Bone marrow (tissue), 2 donors: ENCODE measurements around the gene GPNMB.
A peak's percentile ranks its signal among the peaks of the same experiment; 100 is the strongest.

Source experiments
- DNase-seq, 2 donors: peaks; one replicate each; lab custom pipeline; 2025; lab: John Stamatoyannopoulos, UW

Gene GPNMB

DNA sequence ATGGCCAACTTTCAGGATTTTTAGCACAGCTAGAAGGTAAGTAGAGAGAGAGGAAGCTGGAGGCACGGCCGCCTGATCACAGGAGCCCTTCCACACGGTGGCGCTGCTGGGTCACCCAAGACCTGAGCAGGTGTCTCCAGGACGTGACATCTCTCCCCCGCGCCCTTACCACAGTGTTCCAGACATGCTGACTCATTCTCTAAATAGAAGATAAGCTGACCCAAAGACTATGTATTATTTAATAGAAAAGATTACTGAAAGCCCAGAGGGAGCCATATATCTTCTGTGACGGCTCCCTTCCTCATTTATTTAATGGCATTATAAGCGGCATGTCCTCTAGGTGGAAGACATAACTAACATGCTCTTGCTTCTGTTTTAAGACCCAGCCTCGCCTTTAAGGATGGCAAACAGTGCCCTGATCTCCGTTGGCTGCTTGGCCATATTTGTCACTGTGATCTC lies 26.6 kb downstream of the GPNMB start:
- peak; percentile 29 to 59 for DNase-seq

DNA sequence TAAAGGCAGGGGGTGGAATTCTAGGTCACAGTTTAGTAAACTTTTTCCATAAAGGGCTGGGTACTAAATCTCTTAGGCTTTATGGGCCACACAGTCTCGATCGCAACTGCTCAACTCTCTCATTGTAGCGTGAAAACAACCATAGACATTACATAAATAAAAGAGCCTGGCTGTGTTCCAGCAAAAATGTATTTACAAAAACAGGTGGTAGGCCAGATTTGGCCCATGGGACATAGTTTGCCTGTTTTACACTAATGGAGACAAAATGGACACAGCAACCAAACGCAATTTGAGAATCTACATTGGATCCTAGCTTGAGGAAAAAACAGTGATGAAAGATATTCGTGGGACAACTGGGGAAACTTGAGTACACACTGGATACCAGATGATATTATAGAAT lies 29.3 kb downstream of the GPNMB start:
- DNase-seq = no peak

DNA sequence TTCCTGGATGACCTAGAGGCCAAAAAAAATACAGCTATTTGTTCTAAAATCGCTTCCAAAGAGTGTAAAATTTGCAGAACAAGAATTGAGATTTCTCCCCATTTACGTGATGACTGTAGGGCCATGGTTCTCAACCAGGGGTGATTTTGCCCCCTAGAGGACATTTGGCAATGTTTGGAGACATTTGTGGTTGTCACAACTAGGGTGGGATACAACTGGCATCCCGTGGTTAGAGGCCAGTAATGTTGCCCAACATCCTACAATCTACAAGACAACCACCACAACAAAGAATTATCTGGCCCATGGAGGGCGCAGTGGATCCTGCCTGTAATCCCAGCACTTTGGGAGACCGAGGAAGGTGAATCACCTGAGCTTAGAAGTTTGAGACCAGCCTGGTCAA lies 29.8 kb downstream of the GPNMB start:
- no peak for DNase-seq

DNA sequence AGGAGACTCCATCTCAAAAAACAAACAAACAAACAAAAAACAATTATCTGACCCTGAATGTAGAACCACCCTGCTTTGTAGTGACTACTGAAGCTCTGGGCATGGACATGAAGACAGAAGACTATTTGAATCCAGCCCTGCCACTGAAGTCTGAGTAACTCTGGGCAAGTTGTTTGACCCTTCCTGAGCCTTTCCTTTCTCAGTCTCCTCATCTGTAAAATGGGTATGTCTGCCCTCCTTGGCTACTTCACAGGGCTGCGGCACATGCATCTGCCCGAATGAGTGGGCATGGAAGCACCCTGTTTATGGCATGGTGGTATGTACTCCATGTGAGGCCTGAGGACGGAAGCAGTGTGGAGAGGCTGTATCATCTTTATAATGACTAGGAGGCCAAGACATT lies 30.4 kb downstream of the GPNMB start:
- no peak for DNase-seq

DNA sequence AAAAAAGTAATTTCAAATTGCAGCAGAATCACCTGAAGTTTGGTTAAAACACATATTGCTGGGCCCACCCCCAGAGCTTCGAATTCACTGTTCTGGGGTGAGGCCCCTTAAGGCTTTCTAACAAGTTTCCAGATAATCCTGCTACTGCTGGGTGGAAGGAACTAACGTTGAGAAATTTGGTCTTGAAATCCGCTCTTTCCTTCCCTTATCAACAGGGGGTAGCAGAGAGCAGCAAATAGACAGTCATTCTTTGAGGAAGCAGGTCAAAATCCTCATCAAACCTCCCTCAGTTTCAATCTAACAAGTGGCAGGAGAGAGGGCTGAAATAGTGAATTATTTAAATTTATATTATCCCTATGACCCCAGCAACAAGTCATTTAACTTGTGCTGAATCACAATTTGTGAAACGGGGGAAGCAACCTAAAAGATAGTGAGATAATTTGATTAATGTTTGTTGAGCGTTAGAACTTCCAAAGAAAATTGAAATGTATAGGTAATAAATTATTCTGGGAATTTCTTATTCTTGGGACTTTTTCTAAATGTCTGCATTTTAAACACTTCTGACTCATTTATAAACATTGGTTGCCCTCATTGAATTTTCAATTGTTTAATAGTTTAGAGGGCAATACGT lies 30.9 kb downstream of the GPNMB start:
- peak in 1 of 2 donors; percentile 72 for DNase-seq

DNA sequence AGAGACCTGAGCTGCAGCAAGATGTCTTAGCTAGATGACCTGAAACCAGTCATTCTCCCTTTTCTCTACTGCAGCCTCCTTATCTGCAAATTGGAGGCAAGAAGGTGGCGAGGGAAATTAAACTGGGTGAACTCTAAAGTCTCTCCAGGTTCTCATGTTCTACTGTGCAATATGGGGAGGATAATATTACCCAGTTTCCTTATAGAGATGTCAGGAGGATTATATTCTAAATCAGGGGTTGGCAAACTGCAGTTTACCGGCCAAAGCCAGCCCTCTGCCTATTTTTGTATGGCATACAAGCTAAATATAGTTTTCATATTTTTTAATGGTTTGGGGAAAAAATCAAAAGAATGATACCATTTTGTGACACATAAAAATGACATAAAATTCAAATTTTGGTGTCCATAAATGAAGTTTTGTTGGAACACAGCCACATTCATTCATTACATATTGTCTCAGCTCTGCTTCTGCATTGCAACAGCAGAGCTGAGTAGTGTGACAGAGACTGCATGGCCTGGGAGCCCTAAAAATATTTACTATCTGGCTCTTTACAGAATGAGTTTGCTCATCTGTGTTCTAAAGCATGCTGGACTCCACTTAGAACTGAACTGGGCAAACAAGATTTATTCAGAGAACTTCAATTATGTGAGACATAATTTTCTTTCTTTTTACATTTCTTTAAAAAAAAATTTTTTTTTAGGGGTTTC lies 33.4 kb downstream of the GPNMB start:
- no peak for DNase-seq

DNA sequence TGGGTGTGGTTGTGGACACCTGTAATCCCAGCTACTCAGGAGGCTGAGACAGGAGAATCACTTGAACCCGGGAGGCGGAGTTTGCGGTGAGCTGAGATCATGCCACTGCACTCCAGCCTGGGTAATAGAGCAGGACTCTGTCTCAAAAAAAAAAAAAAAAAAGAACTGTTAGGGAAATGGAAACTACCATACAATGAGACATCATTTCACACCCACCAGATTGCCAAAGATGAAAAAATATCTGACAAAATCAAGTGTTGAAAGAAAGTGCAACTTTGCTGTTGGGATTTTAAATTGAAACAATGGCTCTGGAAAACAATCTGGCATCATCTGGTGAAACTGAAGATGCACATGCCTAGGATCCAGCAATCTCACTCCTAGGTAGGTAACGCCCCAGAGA lies 36.5 kb downstream of the GPNMB start:
- no peak for DNase-seq

DNA sequence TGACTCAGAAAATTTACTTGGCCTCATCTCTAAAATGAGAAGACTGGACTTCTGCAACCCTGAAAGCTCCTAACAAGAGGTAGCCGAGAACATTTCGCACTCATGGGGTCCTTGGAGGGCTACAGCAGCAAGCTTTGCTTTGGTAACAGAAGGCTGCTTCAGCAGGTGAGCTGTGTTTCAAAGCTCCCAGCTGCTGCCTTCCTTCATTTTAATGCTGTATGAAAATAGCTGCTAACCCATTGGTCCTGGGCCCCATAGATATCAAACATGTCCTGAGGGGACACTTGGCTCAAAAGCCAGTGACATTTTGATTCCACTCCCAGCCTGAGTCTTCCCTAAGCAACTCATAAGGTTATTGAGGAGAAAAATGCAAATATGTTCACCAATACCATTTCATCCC lies 38.3 kb downstream of the GPNMB start:
- DNase-seq = no peak

DNA sequence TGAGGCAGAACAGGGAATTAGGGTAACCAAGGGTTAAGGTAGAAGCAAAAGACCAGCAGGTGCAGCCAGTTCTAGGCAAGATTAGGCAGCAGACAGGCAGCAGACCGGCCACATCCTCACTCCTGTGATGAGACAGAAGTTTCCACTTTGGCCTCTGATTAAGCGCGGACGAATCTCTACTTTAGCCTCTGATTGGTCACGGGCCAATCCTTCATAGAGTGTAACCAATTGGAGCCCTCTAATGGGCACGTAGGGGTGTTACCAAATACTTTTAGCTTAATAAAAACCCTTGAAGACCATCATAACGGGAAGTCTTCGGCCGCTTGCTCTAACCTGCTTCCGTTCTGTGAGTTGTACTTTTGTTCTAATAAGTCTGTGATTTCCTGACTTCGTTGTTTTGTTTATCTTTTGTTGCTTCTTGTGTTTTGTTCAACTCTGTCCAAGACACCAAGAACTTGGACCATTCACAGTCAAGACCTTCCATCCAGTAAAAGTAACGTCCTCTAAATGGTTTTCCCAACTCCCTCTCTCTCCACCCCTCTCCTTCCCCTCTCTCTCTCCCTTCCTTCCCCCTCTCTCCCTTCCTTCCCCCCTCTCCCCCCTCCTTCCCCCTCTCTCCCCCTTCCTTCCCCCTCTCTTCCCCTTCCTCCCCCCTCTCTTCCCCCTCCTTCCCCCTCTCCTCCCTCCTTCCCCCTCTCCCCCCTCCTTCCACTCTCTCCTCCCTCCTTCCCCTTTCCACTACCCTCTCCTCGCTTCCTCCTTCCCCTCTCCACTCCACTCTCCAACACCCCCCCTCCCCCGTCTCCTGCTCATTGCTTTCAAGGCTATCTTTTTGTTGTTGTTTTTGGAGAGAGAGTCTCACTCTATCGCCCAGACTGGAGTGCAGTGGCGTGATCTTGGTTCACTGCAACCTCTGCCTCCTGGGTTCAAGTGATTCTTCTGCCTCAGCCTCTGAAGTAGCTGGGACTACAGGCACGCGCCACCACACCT lies 39.4 kb downstream of the GPNMB start:
- no peak for DNase-seq

DNA sequence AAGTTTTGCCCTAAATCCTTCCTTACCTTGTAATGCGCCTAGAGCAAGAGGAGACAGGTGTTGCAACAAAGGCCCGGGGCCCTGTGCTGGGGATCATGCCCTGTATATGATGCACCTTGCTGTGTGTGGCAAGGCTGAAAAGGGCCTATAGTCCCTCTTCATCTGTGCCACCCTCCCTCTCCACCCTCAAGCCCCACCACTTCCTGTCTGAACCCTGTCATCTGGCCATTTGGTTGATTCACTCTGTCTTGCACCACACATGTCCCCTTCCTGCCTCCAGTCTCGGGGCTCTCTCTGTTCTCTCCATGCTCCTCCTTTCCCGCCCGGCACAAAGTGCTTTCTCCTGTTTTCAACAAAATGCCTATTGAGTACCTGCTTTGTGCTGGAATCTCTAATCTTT lies 41.0 kb downstream of the GPNMB start:
- DNase-seq = no peak

DNA sequence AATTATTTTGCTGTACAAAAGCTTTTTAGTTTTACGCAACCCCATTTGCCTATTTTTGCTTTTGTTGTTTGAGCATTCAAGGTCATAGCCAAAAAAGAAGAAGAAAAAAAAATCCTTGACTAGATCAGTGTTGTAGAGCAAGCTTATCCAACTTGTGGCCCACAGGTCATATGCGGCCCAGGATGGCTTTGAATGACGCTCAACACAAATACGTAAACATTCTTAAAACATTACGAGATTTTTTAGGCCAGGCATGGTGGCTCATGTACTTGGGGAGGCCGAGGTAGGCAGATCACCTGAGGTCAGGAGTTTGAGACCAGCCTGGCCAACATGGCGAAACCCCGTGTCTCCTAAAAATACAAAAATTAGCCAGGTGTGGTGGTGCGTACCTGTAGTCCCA lies 44.4 kb downstream of the GPNMB start:
- no peak for DNase-seq

DNA sequence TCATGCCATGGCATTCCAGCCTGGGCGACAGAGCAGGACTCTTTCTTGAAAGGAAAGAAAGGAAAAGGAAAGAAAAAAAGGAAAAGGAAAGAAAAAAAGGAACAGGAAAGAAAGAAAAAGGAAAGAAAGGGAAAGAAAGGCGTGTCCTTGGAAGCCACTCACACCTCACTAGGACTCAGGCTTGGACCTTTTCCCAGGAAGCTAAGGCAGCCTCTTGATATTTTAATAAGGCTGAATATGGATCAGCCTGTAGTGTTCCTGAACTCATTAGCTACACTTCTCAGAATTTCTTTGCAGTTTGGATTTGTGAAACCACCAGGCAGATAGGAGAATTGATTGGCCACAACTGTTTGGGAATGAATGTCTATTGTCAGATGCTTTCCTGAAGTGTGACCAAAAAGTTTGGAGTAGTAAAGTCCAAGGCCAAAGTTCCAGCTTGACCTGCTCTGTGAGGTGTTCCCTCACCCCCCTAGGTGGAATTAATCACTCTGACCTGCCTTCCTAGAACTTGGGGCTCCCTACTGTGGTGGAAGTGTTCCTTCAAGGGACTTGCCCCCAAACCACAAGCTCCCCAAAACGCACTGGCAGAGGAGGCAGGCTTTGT lies 45.5 kb downstream of the GPNMB start:
- no peak for DNase-seq

DNA sequence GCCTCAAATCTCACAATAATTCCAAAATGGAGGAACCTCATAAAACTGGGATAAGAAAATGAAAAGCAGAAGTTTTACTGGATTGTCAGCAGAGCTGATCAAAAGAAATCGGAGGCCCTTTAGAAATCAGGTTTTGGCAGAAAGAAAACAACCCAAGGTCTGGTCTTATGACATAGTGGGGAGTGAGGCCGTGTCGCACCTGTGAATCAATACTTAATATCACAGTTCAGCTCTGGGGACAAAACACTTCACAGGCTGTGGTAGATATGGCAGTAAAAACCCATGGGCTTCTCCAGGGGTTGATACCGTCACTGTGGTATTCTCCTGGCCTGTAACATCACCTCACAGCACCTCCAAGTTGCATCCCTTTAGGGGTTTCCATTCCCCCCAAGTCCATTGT lies 46.0 kb downstream of the GPNMB start:
- DNase-seq = no peak

DNA sequence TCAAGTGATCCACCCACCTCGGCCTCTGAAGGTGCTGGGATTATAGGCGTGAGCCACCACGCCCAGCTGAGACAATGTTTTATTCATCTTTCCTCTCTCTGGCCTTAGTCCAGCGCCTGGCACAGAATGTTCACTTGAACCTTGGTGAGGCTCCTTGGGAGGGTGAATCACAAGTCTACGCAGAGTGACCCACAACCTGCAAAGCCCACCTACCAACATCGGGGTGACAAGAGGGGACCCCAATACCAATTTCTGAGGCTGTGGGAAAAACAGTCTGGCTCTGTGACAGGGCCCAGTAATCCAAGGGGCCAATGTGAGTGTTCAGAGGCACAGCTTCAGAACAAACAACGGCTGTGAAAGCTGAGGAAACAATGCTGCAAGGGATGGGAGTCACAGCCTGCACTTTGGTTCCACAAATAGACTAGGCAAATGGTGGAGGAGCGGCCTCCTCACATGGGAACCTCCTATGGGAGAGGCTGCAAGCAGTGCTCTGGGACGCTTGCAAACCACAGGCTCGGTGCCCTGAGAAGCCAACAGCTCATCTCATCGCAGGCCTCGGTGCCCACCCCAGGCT lies 47.0 kb downstream of the GPNMB start:
- no peak for DNase-seq

DNA sequence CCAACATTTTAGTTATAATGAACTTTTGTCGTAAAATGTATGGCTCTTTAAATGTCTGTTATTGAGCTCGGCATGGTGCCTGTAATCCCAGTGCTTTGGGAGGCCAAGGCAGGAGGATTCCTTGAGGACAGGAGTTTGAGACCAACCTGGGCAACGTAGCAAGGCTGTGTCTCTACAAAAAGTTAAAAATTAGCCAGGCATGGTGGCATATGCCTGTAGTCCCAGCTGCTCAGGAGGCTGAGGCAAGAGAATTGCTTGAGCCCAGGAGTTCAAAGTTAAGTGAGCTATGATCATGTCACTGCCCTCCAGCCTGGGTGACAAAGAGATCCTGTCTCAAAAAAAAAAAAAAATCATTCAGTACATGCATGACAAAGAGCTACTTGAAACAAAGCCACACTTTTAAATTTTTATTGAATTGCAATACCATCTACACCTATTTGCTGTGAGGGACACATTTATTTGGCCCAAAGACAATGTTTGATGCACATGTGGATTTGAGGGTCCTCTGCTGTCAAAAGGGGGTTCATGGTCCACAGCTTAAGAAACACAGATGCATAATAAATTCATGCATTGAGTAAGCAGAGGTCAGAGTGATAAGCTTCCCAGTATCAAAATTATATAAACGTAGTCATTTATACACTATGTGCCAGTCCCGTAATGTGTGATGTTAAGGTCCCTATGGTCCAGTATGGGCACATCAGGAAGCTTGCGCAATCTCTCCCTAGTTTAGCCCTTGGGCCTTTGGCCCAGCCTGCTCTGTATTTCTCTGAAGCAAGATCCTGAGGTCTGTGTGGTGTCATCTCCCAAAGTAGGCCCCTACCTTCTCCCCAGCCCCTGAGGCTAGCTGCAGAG lies 48.2 kb downstream of the GPNMB start:
- no peak for DNase-seq

DNA sequence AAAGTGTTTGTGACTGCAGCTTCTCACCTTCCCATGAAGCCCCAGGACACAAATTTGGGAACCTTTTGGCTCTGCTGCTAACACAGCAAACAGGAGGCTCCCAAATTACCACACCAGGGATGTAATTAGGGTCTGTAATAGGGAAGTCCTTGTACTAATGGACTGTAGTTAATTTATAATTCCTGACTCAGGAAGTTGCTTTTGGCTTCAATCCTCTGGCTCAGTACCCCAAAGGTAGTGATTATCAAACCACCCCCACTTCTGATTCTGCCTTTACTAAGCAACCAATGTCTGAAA lies 48.8 kb downstream of the GPNMB start:
- DNase-seq = no peak

DNA sequence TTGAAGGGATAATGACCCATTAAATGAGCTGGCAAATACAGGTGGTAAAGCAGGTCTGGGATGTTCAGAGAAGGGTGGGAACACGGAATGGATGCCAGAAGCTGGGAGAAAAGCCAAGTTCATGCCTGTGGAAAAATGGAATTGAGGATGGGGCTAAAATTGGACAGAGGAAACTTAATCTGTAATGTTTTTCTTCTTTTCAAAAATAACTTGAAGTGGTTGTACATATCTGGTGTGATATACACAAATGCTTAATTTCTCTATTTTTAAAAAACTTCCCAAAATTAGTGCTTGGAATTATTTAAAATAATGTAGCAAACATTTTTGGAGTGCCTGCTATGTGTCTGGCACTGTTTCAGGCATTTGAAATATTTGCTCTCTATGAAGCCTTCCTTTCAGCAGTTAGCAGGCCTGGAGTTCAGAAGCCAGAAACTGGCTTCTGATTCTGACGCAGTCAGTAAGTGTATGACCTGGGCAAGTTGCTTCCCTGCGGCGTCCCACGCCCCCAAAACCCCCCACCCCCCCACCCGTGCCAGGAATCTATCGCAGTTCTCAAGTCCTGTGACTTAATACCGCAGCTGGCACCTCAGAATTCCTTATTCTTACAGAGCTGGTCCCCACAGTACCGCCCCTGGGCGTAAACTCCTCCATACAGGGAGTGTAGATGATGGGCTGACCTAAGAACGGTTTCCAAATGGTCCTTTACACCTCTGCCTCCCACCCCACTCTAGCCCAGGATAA lies 51.7 kb downstream of the GPNMB start:
- DNase-seq = no peak

DNA sequence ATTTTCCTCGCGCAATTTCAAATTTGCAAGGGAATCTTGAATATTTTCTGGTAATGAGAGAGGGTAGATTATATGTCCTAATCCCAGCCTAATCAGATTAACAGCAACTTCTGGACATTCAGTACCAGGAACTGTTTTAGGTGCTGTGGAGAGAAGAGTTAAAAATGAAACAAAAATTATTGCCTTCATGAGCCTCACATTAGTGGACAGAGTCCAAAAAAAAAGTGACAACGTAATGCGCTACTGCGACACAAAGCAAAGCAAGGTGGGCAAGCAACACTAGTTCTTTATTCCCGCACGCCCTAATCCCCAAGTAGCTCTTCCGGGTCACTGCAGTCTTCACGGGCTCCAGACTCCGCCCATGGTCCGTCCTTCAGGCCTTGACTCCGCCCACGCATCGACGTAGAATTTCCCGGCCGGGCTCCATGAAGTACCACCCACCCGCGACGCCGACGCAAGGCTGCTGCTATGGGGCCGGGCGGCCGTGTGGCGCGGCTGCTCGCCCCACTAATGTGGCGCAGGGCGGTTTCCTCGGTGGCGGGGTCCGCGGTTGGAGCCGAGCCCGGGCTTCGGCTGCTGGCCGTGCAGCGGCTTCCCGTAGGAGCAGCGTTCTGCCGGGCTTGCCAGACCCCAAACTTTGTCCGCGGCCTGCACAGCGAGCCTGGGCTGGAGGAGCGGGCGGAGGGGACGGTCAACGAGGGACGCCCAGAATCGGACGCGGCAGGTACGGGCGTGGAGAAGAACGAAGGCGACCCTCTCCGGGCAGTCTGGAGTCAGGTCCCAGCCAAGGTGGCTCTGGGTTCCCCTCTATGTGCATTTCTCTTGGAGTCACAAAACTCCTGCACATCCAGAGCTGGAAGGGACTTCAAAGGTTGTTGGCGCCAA lies 52.6 kb downstream of the GPNMB start, which contains the start of gene MALSU1:
Gene MALSU1, plus strand, starts transcription at position 455 of the 885 bp plus-strand sequence. Its CDS starts 14 bp downstream, at position 469.
- peak; percentile 87 to 98 for DNase-seq

DNA sequence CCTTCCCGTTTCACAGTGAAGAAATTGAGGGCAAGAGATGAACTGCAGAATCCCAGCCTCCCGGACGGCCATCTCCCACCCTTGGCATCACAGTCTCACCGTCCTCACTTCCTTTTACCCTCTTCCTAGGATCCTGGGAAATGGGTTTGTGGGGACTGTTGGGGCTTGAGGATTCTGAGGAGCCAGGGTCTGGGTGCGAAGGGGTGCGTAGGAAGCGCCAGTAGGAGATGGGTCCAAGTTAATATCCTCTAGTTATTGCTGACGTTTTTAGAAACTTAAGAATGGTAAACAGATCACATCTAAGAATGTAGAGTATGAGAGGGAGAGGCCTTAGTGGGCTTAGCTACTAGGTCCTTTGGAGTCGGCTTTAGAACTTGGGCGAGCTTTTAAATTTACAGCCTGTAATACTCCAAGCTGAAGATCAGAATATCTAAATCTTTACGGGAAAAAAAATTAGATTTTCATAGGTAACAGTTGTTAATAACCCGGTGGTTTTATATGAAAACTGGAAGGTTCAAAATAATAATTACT lies 53.3 kb downstream of the GPNMB start:
- no peak for DNase-seq
